Mammary epithelial cell (primary cell): ENCODE measurements around the gene NAB2.

Source experiments
- EZH2 ChIP-seq: IDR thresholded peaks from 2 replicates; pipeline ENCODE4 v1.6.1; 2012; ENCODE audit warnings: low read length, inconsistent platforms, borderline replicate concordance
- TF ChIP-seq, protein P1 (sequence below), 2 donors: IDR thresholded peaks in 1 of 2; conservative IDR thresholded peaks in 1 of 2; 2 replicates each; pipeline ENCODE4 v1.5.1; 2011 to 2012; ENCODE audit warnings: inconsistent platforms in 2 of 2, low read length in 2 of 2, mild to moderate bottlenecking in 2 of 2, control low read depth in 1 of 2, low read depth in 1 of 2; ENCODE audit not compliant: insufficient read depth in 1 of 2; ENCODE audit errors: extremely low read depth in 1 of 2

DNA sequence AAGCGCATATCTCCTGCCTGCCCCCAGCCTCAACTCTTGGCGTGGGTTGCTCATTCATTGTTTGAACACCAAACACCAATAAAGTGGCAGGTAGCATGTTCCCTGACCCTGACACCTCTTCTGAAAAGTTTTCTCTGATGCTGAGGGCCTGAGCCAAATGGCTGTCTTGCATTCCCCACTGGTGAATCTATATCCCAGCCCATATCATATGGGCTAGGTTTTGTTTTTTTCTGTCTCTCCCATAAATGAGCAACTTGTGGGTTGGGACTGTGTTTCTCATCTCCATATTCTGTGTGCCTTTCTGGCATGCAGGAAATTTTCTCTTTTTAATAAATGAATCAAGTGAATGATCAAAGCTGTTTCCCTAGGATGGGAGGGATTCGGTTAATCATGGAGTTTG lies 44.0 kb upstream of the NAB2 start:
- TF ChIP-seq, protein P1, sequence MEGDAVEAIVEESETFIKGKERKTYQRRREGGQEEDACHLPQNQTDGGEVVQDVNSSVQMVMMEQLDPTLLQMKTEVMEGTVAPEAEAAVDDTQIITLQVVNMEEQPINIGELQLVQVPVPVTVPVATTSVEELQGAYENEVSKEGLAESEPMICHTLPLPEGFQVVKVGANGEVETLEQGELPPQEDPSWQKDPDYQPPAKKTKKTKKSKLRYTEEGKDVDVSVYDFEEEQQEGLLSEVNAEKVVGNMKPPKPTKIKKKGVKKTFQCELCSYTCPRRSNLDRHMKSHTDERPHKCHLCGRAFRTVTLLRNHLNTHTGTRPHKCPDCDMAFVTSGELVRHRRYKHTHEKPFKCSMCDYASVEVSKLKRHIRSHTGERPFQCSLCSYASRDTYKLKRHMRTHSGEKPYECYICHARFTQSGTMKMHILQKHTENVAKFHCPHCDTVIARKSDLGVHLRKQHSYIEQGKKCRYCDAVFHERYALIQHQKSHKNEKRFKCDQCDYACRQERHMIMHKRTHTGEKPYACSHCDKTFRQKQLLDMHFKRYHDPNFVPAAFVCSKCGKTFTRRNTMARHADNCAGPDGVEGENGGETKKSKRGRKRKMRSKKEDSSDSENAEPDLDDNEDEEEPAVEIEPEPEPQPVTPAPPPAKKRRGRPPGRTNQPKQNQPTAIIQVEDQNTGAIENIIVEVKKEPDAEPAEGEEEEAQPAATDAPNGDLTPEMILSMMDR (conservative IDR thresholded peaks at IDR 0.05 in 1 of 2, IDR thresholded peaks at IDR 0.05 in 1 of 2; ENCODE audit: extremely low read depth in 1 of 2, insufficient read depth in 1 of 2, low read depth in 1 of 2, low read length in 2 of 2), result no peak
- no peak for TF ChIP-seq EZH2
